ENCODE measurements around the gene CENPN. TPM values are rescaled to one million over a fixed set of nuclear protein-coding genes. Genes with fewer than 3 reads are reported as not detected.
A peak's percentile ranks its signal among the peaks of the same experiment; 100 is the strongest.

The CENPN gene
- total and polyA plus RNA-seq, 2 of the 13 experiments (the other 11 are each of a cell fraction or from before 2014, with no cell fraction given) = 29.7 to 129 TPM

- no peaks in the 10 kb centered on the region for H3K36me3 ChIP-seq (replicated peaks in 1 of 2; ENCODE audit: control insufficient read depth in 1 of 2, insufficient read depth in 2 of 2, low read length in 2 of 2)
- no peaks in the 10 kb centered on the region; a peak in 1 of 5 replicates for H3K27me3 ChIP-seq (ENCODE audit: control insufficient read depth in 1 of 2, insufficient read depth in 2 of 2, low read length in 2 of 2)
- H4K20me1 ChIP-seq (ENCODE audit: insufficient read depth, low read length) = peaks cover 17% of the 10 kb centered on the region
- intact Hi-C loops (cut with micrococcal nuclease; ENCODE audit: unreplicated experiment) (loop anchor here (1.0 to 5.0 kb wide), 2 partner anchors 31 to 93 kb away; partner anchors contain the start of genes ATMIN and GCSH), in situ Hi-C loops (cut with HindIII; ENCODE audit: extremely low pct_ligation_motif_present, low pct_unique_long_range_greater_than_20kb) (no loop called here)
- peak; percentile 65 for DNase-seq (ENCODE audit: low spot score)
- no TSS peak for BruUV-seq (replicated peaks)
- H3K27ac ChIP-seq (ENCODE audit: extremely low read length, insufficient read depth, low read length) = peak overlapping the region; percentile 47
- ChIA-PET POLR2A (interaction anchor here (0.7 to 1.5 kb wide), 2 partner anchors 8 to 12 kb away, joined by 3 to 5 read pairs; no protein-coding TSS in a partner anchor), CTCF (ENCODE audit: low intra/inter-chr PET ratio, low total read pairs) (interaction anchor here (1.4 to 5.1 kb wide), 2 partner anchors 29 to 31 kb away, joined by 6 to 26 read pairs; partner anchors contain the start of gene ATMIN)
- WGBS (ENCODE audit: low lambda C conversion rate) = 2% methylated on average over 14 of the region's 14 CpGs
- H3K4me1 ChIP-seq (ENCODE audit: insufficient read depth, low read length) = peaks cover 50% of the 10 kb centered on the region
- peak overlapping the region; percentile 99 for H3K9ac ChIP-seq (ENCODE audit: insufficient read depth, low read depth, low read length)
- H3K79me2 ChIP-seq (ENCODE audit: insufficient read depth, low read length) = peaks cover 83% of the 10 kb centered on the region
- no peak for FAIRE-seq
- H3K9me3 ChIP-seq (ENCODE audit: low read length) = no peaks in the 10 kb centered on the region
- H3K4me2 ChIP-seq (ENCODE audit: low read depth, low read length) = peak overlapping the region; percentile 100
- ATAC-seq = no peak
- H2AFZ ChIP-seq (ENCODE audit: low read length) = no peak overlapping the region
- H3K4me3 ChIP-seq (replicated peaks in 1 of 3; ENCODE audit: insufficient read depth in 1 of 3, low read depth in 2 of 3, low read length in 3 of 3) = peak overlapping the region; percentile 90 to 99 (median 90)
- TF ChIP-seq NBN (conservative IDR thresholded peaks at IDR 0.05) = no peak
- no peak for TF ChIP-seq ZNF460 (CRISPR knock-in tag; IDR thresholded peaks at IDR 0.05; ENCODE audit: borderline replicate concordance)
- peak; percentile 21; the same call in 1 of the 2 replicates for TF ChIP-seq ZNF687 (CRISPR knock-in tag; IDR thresholded peaks at IDR 0.05)
- TF ChIP-seq RAD21 (CRISPR knock-in tag; IDR thresholded peaks at IDR 0.05) = peak; percentile 11; the same call in 1 of the 2 replicates
- no peak for TF ChIP-seq PAX8 (CRISPR knock-in tag; IDR thresholded peaks at IDR 0.05; ENCODE audit: borderline replicate concordance)
- TF ChIP-seq CTCF (CRISPR knock-in tag; IDR thresholded peaks at IDR 0.05) = peak; percentile 53
- TF ChIP-seq RXRB (CRISPR knock-in tag; IDR thresholded peaks at IDR 0.05; ENCODE audit: borderline replicate concordance) = 0 out of 2 replicates have a peak, but pooled peaks have one; percentile 12
- TF ChIP-seq ETV6 (CRISPR knock-in tag; conservative IDR thresholded peaks at IDR 0.05) = 0 out of 2 replicates have a peak, but pooled peaks have one; percentile 37
- TF ChIP-seq ATRX (CRISPR knock-in tag; IDR thresholded peaks at IDR 0.05; ENCODE audit: borderline replicate concordance) = no peak
- peak in 1 of 2 experiments; percentile 45; a peak in 2 of 4 replicates for TF ChIP-seq HMGXB4 (CRISPR knock-in tag; IDR thresholded peaks at IDR 0.05; ENCODE audit: borderline replicate concordance in 1 of 2, low read depth in 1 of 2)
- peak; percentile 47 for TF ChIP-seq SAP130 (CRISPR knock-in tag; IDR thresholded peaks at IDR 0.05; ENCODE audit: low read depth)
- TF ChIP-seq ZNF136 (CRISPR knock-in tag; IDR thresholded peaks at IDR 0.05; ENCODE audit: low read depth) = no peak
- TF ChIP-seq ZNF644 (CRISPR knock-in tag; IDR thresholded peaks at IDR 0.05; ENCODE audit: low read depth) = no peak
These were observed 2.2 kb upstream of the CENPN start for GRCh38 chr16:81004646-81005353.

Data from HepG2 (cell line).